Upper lobe of right lung (tissue), 1 donor: ENCODE data around the gene DHRS3. TPM values are rescaled to one million over a fixed set of nuclear protein-coding genes. Genes with fewer than 3 reads are reported as not detected.
A peak's percentile ranks its signal among the peaks of the same experiment; 100 is the strongest.

Experiments
- ATAC-seq: fragments of 200-7000 bp; cut with Tn5 transposase; one replicate; pipeline ENCODE4 v1.9.1; 2020; ENCODE audit warnings: mild to moderate bottlenecking, moderate library complexity
- DNase-seq: peaks from one replicate; pipeline ENCODE4 v3.0.0-alpha.2; 2020
- H3K27ac ChIP-seq: fragments of 200-600 bp; one replicate; pipeline ENCODE4 v1.8.0; 2022
- H3K27me3 ChIP-seq: fragments of 200-600 bp; one replicate; pipeline ENCODE4 v1.8.0; 2022; ENCODE audit warnings: mild to moderate bottlenecking
- H3K36me3 ChIP-seq: fragments of 200-600 bp; one replicate; pipeline ENCODE4 v1.8.0; 2022
- H3K4me1 ChIP-seq: fragments of 200-600 bp; one replicate; pipeline ENCODE4 v1.8.0; 2022
- H3K4me3 ChIP-seq: fragments of 200-600 bp; one replicate; pipeline ENCODE4 v1.8.0; 2022; ENCODE audit warnings: mild to moderate bottlenecking
- H3K9me3 ChIP-seq: fragments of 200-600 bp; one replicate; pipeline ENCODE4 v1.8.0; 2022
- CTCF ChIP-seq: fragments of 200-600 bp; IDR thresholded peaks from one replicate; pipeline ENCODE4 v1.8.0; 2022; ENCODE audit warnings: antibody characterized with exemption
- intact Hi-C: fragments of 100-400 bp; cut with DNase I; formaldehyde crosslinking; loops from one replicate; pipeline ENCODE4 v1.11.0; 2022
- long read RNA-seq: library from polyadenylated mRNA; unstranded; transcript quantifications from one replicate; pipeline ENCODE4 v2.0.0, GENCODE V29; 2021
- total RNA-seq: library from RNA; stranded (reverse); fragmentation: NEBNext Ultra II Directional; extraction: Animal tissue kit (Norgen Biotek cat#: 25700); gene quantifications from one replicate; pipeline ENCODE4 v1.2.1, GENCODE V29; 2021
- donor health status: DM: no; HTN: yes; CAD: no; lungs with severe emphysema.

The DHRS3 gene
- 106 TPM for total RNA-seq
- long read RNA-seq, transcript DHRS3-204 (6 exons, 1,722 nt), result major isoform, 39 of 58 reads
- long read RNA-seq, partial matches to known transcripts, result 5 of 58 reads
- long read RNA-seq, other reads (novel, unspliced or antisense), result 14 of 58 reads

GRCh38 chr1:12617901-12618660 is at the start of gene DHRS3:
Gene DHRS3, minus strand, starts transcription at chr1:12618210. Its CDS starts 862 bp downstream, at chr1:12617348.
- H3K27ac ChIP-seq, result peak within 1 kb of the TSS; percentile 93
- ATAC-seq, result peak; percentile 81
- H3K36me3 ChIP-seq, result no peaks in the 10 kb centered on the region
- no peaks in the 10 kb centered on the region for H3K9me3 ChIP-seq
- peaks cover 37% of the 10 kb centered on the region for H3K4me1 ChIP-seq
- DNase-seq, result peak; percentile 92
- peak within 1 kb of the TSS; percentile 85 for H3K4me3 ChIP-seq
- H3K27me3 ChIP-seq, result no peaks in the 10 kb centered on the region
- intact Hi-C loops, result no loop called here
- TF ChIP-seq CTCF, result no peak

DNA sequence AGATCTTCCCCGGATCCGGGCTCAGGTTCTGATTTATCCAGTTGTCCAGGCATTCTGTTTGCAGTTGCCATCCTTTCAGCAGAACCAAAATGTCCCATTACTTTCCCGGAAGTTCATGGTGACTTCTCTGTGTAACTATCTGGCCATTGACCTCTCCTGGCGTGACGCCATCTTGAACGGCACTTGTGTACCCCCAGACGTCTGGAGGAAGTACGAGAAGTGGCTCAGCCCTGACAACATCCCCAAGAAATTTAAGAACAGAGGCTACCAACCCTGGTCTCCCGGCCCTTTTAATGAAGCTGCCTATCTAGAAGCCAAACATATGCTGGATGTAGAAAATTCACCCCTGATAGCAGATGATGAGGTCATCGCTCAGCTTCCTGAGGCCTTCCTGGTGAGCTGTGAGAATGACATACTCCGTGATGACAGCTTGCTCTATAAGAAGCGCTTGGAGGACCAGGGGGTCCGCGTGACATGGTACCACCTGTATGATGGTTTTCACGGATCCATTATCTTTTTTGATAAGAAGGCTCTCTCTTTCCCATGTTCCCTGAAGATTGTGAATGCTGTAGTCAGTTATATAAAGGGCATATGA is 48.2 kb upstream of the DHRS3 start:
- DNase-seq (no peak), ATAC-seq (no peak)
- intact Hi-C loops, result no loop called here
- H3K9me3 ChIP-seq, result no peaks in the 10 kb centered on the region
- no peaks in the 10 kb centered on the region for H3K4me1 ChIP-seq
- H3K27me3 ChIP-seq, result no peaks in the 10 kb centered on the region
- no peak for TF ChIP-seq CTCF
- no peak overlapping the region for H3K27ac ChIP-seq
- H3K36me3 ChIP-seq, result no peaks in the 10 kb centered on the region
- H3K4me3 ChIP-seq, result no peak overlapping the region

DNA sequence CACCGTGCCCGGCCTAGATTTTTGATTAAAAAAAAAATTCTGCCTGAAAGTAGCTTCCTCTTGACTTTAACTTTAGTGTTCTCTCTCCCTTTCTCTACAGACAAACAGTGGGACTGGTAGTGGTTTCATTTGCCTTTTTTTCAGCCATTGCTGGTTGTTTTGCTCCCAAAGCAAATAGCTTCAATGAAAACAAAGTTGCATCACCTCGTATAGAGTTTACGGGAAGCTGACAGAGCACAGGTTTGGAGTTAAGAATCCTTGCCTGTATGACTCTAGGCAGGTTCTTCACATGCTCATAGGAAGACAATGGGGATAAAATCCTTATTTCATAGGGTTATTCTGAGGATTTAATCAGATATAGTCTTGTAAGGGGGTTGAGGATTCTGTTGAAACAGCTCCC is 47.5 kb upstream of the DHRS3 start:
- H3K27ac ChIP-seq, result no peak overlapping the region
- no peaks in the 10 kb centered on the region for H3K4me1 ChIP-seq
- TF ChIP-seq CTCF, result no peak
- DNase-seq (no peak), ATAC-seq (no peak)
- H3K9me3 ChIP-seq, result no peaks in the 10 kb centered on the region
- no peak overlapping the region for H3K4me3 ChIP-seq
- no peaks in the 10 kb centered on the region for H3K36me3 ChIP-seq
- no peaks in the 10 kb centered on the region for H3K27me3 ChIP-seq
- intact Hi-C loops, result no loop called here

DNA sequence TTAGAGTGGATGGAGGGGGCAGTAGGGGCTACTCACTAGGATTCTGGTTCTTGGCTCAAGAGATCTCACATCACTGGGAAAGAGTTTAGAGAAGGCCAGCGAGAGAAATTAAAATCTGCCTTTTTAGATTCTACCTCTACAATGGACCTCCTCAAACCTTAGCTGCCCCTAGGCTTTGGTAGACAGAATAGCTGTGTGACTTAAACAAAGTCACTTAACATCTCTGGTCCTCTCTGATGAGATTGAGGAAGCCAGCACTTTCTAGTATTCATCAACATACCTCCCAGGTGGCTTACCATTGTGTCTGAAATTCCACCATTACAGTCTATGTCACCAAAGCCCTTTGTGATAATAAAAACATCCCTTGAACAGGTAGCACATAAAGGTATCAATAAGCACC is 44.5 kb upstream of the DHRS3 start:
- Histone ChIP-seq H3K9me3 (no peaks in the 10 kb centered on the region), H3K4me1 (no peaks in the 10 kb centered on the region), H3K4me3 (no peak overlapping the region), H3K36me3 (no peaks in the 10 kb centered on the region), H3K27ac (no peak overlapping the region), H3K27me3 (no peaks in the 10 kb centered on the region)
- no peak for ATAC-seq
- no peak for TF ChIP-seq CTCF
- intact Hi-C loops, result no loop called here
- no peak for DNase-seq

DNA sequence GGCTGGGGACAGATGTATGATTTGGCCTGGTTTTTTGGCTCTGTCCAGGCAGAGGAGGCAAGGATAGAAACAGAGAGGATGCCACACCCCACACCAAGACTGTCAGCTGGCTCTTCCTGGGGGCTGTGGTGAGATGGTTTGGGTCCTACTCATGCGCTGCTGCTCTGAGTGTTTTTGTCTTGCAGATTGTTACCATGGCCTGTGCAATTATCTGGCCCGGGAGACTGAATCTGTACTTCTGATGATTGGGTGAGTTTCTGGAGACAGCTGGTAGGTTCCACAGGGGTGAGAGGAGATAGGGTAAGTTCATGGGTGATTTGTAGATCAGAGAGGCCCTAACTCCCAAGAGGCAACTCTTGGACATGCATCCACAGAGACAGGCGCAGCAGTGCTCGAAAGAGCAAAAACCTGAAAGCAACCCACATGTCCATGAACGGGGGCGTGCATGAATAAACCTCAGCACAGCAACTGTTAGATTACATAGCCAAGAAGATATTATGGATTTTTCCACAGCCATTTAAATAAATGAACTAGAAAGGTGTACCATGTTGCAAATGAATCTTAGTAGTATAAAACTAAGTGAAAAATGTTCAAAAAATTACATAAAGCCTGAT is 43.7 kb upstream of the DHRS3 start:
- Histone ChIP-seq H3K9me3 (no peaks in the 10 kb centered on the region), H3K27me3 (no peaks in the 10 kb centered on the region), H3K4me3 (no peak overlapping the region), H3K36me3 (no peaks in the 10 kb centered on the region), H3K4me1 (no peaks in the 10 kb centered on the region), H3K27ac (no peak overlapping the region)
- ATAC-seq (no peak), DNase-seq (no peak)
- TF ChIP-seq CTCF, result no peak
- intact Hi-C loops, result no loop called here
